HFFc6 (cell line): Measurements from ENCODE around the gene CTBP1. TPM values are rescaled to one million over a fixed set of nuclear protein-coding genes. Genes with fewer than 3 reads are reported as not detected.

Experiments
- DNase-seq: peaks from one replicate; pipeline ENCODE4 v3.0.0-alpha.2; 2018
- H3K27ac Mint-ChIP-seq: 2 replicates; pipeline ENCODE4 v1.8.0; 2020; ENCODE audit warnings: mild to moderate bottlenecking, mixed read lengths
- H3K27me3 Mint-ChIP-seq: 2 replicates; pipeline ENCODE4 v1.8.0; 2021; ENCODE audit warnings: mild to moderate bottlenecking, moderate library complexity, mixed read lengths; ENCODE audit not compliant: insufficient read depth
- H3K36me3 Mint-ChIP-seq: 2 replicates; pipeline ENCODE4 v1.8.0; 2021; ENCODE audit warnings: low read depth, mixed read lengths
- H3K4me1 Mint-ChIP-seq: 2 replicates; pipeline ENCODE4 v1.8.0; 2020; ENCODE audit warnings: low read depth, mixed read lengths
- H3K4me3 Mint-ChIP-seq: 2 replicates; pipeline ENCODE4 v1.8.0; 2020; ENCODE audit warnings: mild to moderate bottlenecking, moderate library complexity, mixed read lengths
- H3K9me3 Mint-ChIP-seq: 2 replicates; pipeline ENCODE4 v1.8.0; 2020; ENCODE audit warnings: mild to moderate bottlenecking, mixed read lengths
- CTCF ChIP-seq: fragments of 200-600 bp; sonication (generic); IDR thresholded peaks from 2 replicates; pipeline ENCODE4 v1.5.0; 2021; ENCODE audit warnings: antibody characterized with exemption, mild to moderate bottlenecking
- total RNA-seq, 6 experiments: library from RNA; stranded (reverse); fragmentation: NEBNext Ultra II Directional; extraction: Animal tissue kit (Norgen Biotek cat#: 25700); gene quantifications; 2 replicates in 1 of 6; 3 replicates in 5 of 6; pipeline ENCODE4 v1.2.3, GENCODE V29; 2021

Gene CTBP1
- total RNA-seq, 6 experiments from 2014 or later = 109 to 126 (median 114) TPM

- TF ChIP-seq CTCF = no peak
- no peak overlapping the region for H3K4me3 Mint-ChIP-seq
- peaks cover 14% of the 10 kb centered on the region for H3K4me1 Mint-ChIP-seq
- peak overlapping the region; percentile 53 for H3K27ac Mint-ChIP-seq
- H3K9me3 Mint-ChIP-seq = no peaks in the 10 kb centered on the region
- no peak for DNase-seq
- peaks cover 21% of the 10 kb centered on the region; the same call in 1 of the 2 replicates for H3K36me3 Mint-ChIP-seq
- H3K27me3 Mint-ChIP-seq = no peaks in the 10 kb centered on the region
These were observed 16.0 kb downstream of the CTBP1 start for GRCh38 chr4:1232661-1233621.

DNA sequence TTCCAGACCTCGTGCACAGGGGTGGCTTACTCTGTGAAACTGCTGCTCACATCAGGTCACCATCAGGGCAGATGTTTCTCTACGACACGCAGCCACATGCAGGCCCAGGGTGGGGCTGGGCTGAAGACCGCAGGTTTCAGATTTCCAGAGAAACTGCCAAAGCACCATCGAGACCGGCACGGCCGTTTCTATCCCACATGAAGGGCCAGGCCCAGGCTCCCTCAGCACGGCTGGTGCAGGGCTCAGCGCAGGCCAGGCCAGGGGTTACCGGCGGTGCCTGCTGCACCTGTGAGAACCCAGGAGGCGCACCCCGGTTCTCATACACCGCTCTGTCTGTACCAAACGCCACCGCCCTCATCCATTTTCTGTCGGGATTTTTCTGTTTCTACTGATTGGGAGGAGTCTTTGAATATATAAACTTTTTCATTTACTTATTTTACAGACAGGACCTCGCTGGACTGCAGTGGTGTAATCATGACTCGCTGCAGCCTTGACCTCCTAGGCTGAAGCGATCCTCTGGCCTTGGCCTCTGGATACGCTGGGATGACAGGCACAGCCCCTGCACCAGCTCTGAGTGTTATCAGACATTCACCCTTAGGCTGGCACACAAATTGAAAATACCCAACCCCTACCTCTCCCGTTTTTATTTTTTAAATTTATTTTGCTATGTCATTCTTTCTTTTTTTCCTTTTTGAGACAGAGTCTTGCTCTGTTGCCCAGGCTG is 17.1 kb downstream of the CTBP1 start:
- H3K27ac Mint-ChIP-seq = peak overlapping the region; percentile 54

DNA sequence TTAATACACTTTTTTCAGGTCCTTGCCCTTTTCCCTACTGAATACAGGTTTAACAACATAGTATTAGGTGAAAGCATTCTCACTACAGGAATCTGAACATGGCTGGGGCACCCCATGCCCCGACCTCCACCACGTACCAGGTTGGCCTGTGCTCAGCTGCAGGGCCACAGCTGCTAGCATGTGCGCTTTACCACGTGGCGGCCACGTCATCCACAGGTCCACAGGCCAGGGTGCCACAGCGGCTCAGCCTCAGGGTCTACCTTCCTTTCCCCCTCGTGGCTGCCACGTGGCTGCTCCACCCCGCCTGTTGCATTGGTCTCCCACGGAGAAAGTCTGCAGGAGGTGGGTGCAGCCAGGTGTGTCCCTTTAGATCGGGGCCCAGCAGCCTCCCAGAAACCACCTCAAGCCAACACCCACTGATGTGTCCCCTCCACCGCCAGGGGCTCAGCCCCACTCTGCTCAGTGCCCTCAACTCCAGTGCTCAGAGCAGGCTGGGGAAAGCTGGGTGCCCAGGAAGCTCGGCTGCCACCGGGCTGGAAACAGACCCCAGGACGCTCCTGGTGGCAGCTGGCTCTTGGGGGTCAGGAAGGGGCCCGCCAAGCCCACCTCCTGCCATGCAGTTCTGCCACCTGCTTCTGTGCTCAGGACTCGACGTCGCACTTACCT is 17.8 kb downstream of the CTBP1 start:
- Mint-ChIP-seq H3K27me3 (peaks cover 6% of the 10 kb centered on the region; the same call in 1 of the 2 replicates), H3K9me3 (no peaks in the 10 kb centered on the region), H3K4me1 (peaks cover 14% of the 10 kb centered on the region), H3K36me3 (peaks cover 35% of the 10 kb centered on the region), H3K27ac (no peak overlapping the region), H3K4me3 (no peak overlapping the region)
- DNase-seq = no peak
- TF ChIP-seq CTCF = no peak

More for the DNA sequence above, 17.1 kb downstream of the CTBP1 start:
- Mint-ChIP-seq H3K9me3 (no peaks in the 10 kb centered on the region), H3K4me1 (peaks cover 14% of the 10 kb centered on the region), H3K27me3 (peaks cover 6% of the 10 kb centered on the region; the same call in 1 of the 2 replicates), H3K36me3 (peaks cover 32% of the 10 kb centered on the region), H3K4me3 (no peak overlapping the region)
- no peak for TF ChIP-seq CTCF
- DNase-seq = no peak

GRCh38 chr4:1230316-1230715 is 18.6 kb downstream of the CTBP1 start:
- peaks cover 6% of the 10 kb centered on the region; the same call in 1 of the 2 replicates for H3K27me3 Mint-ChIP-seq
- no peak for DNase-seq
- H3K4me1 Mint-ChIP-seq = peaks cover 11% of the 10 kb centered on the region
- no peak for TF ChIP-seq CTCF
- H3K27ac Mint-ChIP-seq = no peak overlapping the region
- peaks cover 31% of the 10 kb centered on the region for H3K36me3 Mint-ChIP-seq
- H3K9me3 Mint-ChIP-seq = no peaks in the 10 kb centered on the region
- H3K4me3 Mint-ChIP-seq = no peak overlapping the region

DNA sequence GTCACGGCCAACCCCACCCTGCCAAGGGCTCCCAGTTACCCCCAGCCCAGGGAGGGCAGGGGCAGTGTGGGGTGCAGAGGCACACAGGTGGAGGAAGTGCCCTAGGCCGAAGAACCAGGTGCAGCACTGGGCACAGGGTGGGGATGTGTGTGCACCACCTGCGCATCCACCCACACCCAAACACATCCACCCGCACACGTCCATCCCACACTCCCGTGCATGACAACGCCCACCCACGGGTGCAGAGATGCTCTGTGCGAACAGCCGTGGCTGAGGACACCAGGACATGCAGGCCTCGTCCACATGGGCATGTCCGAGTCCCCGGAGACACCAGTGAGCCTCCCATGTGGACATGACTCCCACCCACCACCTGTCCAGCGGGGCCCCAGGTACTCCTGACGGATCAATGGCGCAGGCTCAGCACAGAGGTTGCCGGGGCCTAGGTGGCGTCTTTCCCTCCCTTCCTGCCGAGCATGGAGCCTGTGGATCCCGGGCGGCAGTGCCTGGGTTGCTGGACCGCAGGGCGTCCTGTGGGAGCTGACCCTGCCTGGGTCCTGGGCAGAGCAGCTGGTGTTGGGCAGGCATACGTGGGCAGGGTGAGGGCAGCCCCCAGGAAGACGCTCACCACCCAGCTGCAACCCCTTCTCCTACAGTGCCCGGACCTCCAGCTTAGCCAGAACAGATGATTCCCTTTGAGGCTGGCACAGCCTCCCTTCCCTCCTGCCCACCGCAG is 19.6 kb downstream of the CTBP1 start:
- no peaks in the 10 kb centered on the region for H3K9me3 Mint-ChIP-seq
- no peak overlapping the region for H3K4me3 Mint-ChIP-seq
- no peak overlapping the region for H3K27ac Mint-ChIP-seq
- H3K27me3 Mint-ChIP-seq = peaks cover 6% of the 10 kb centered on the region; the same call in 1 of the 2 replicates
- peaks cover 4% of the 10 kb centered on the region for H3K4me1 Mint-ChIP-seq
- peaks cover 37% of the 10 kb centered on the region for H3K36me3 Mint-ChIP-seq
- no peak for DNase-seq
- TF ChIP-seq CTCF = no peak
